Nephron (organoid): ENCODE results near the gene NAA40.
"Not testable (repeated sequence)": the region's sequence is repeated elsewhere in the genome, so short reads cannot be mapped to it uniquely, and the experiment has no call there.

Experiments used
- H3K27ac Mint-ChIP-seq, 3 experiments: 2 replicates each; pipeline ENCODE4 v1.8.0; 2020; ENCODE audit warnings: mixed read lengths in 3 of 3, mild to moderate bottlenecking in 2 of 3, moderate library complexity in 1 of 3
- H3K27me3 Mint-ChIP-seq: 2 replicates; pipeline ENCODE4 v1.8.0; 2021; ENCODE audit warnings: low read depth, mild to moderate bottlenecking, moderate library complexity, mixed read lengths
- H3K36me3 Mint-ChIP-seq: 2 replicates; pipeline ENCODE4 v1.8.0; 2020; ENCODE audit warnings: low read depth, mixed read lengths
- H3K4me1 Mint-ChIP-seq: 2 replicates; pipeline ENCODE4 v1.8.0; 2020; ENCODE audit warnings: mixed read lengths
- H3K4me3 Mint-ChIP-seq, 3 experiments: 2 replicates each; pipeline ENCODE4 v1.8.0; 2020; ENCODE audit warnings: mild to moderate bottlenecking in 3 of 3, mixed read lengths in 3 of 3, moderate library complexity in 2 of 3
- H3K9me3 Mint-ChIP-seq: 2 replicates; pipeline ENCODE4 v1.8.0; 2020; ENCODE audit warnings: mixed read lengths
- CTCF ChIP-seq, 3 experiments: fragments of 200-600 bp; sonication (generic); IDR thresholded peaks; one replicate each; pipeline ENCODE4 v1.5.0; 2021; ENCODE audit warnings: antibody characterized with exemption in 3 of 3; ENCODE audit not compliant: unreplicated experiment in 3 of 3

NAA40 gene

GRCh38 chr11:63952570-63952969 lies 13.8 kb downstream of the NAA40 start:
- no peaks in the 10 kb centered on the region for H3K4me1 Mint-ChIP-seq
- TF ChIP-seq CTCF (IDR thresholded peaks at IDR 0.05; ENCODE audit: unreplicated experiment in 3 of 3) = no peak
- peaks cover 54% of the 10 kb centered on the region for H3K36me3 Mint-ChIP-seq
- no peak overlapping the region for H3K27ac Mint-ChIP-seq
- H3K4me3 Mint-ChIP-seq = no peak overlapping the region
- H3K27me3 Mint-ChIP-seq = no peaks in the 10 kb centered on the region
- no peaks in the 10 kb centered on the region for H3K9me3 Mint-ChIP-seq

- TF ChIP-seq CTCF (IDR thresholded peaks at IDR 0.05; ENCODE audit: unreplicated experiment in 3 of 3) = no peak
- Mint-ChIP-seq H3K27me3 (no peaks in the 10 kb centered on the region), H3K36me3 (peaks cover 33% of the 10 kb centered on the region), H3K9me3 (no peaks in the 10 kb centered on the region), H3K27ac (peak overlapping the region in 1 of 3 experiments; percentile 38), H3K4me1 (peaks cover 7% of the 10 kb centered on the region), H3K4me3 (no peak overlapping the region)
These were observed 19.2 kb downstream of the NAA40 start for GRCh38 chr11:63958008-63958407.

GRCh38 chr11:63961608-63962412 lies 23.0 kb downstream of the NAA40 start:
- peak overlapping the region in 1 of 3 experiments; percentile 27 for H3K27ac Mint-ChIP-seq
- H3K4me1 Mint-ChIP-seq = peaks cover 7% of the 10 kb centered on the region
- H3K27me3 Mint-ChIP-seq = no peaks in the 10 kb centered on the region
- H3K36me3 Mint-ChIP-seq = no peaks in the 10 kb centered on the region
- TF ChIP-seq CTCF (IDR thresholded peaks at IDR 0.05; ENCODE audit: unreplicated experiment in 3 of 3) = no peak
- H3K4me3 Mint-ChIP-seq = no peak overlapping the region
- no peaks in the 10 kb centered on the region for H3K9me3 Mint-ChIP-seq

DNA sequence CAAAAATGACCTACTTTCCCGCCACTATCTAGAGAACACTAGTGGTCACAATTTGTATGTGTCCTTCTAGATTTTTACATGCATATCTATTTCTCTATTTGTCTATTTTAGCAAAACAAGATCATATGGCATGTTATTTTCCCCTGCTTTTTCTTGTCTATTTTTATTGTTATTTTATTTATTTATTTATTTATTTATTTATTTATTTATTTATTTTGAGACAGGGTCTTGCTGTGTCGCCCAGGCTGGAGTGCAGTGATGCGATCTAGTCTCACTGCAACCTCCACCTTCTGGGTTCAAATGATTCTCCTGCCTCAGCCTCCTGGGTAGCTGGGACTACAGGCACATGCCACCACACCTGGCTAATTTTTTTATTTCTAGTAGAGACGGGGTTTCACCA lies 25.1 kb downstream of the NAA40 start:
- H3K27me3 Mint-ChIP-seq, H3K9me3 Mint-ChIP-seq, H3K27ac Mint-ChIP-seq, H3K4me1 Mint-ChIP-seq, H3K36me3 Mint-ChIP-seq, H3K4me3 Mint-ChIP-seq: not testable (repeated sequence)

- Mint-ChIP-seq H3K4me1 (peaks cover 7% of the 10 kb centered on the region), H3K27ac (peak overlapping the region in 1 of 3 experiments; percentile 21), H3K27me3 (no peaks in the 10 kb centered on the region), H3K4me3 (no peak overlapping the region), H3K36me3 (no peaks in the 10 kb centered on the region), H3K9me3 (no peaks in the 10 kb centered on the region)
- no peak for TF ChIP-seq CTCF (IDR thresholded peaks at IDR 0.05; ENCODE audit: unreplicated experiment in 3 of 3)
These were observed 27.6 kb downstream of the NAA40 start for GRCh38 chr11:63966444-63966843.

DNA sequence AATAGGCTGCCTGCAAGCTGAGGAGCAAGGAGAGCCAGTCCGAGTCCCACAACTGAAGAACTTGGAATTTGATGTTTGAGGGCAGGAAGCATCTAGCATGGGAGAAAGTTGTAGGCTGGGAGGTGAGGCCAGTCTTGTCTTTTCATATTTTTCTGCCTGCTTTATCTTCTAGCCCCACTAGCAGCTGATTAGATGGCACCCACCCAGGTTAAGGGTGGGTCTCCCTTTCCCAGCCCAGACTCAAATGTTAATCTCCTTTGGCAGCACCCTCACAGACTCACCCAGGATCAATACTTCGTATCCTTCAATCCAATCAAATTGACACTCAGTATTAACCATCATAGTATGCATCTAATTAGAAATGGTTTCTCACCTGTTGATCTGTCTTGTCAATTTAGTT lies 30.7 kb downstream of the NAA40 start:
- Mint-ChIP-seq H3K36me3 (no peaks in the 10 kb centered on the region), H3K27ac (no peak overlapping the region), H3K4me1 (peaks cover 5% of the 10 kb centered on the region), H3K27me3 (peaks cover 5% of the 10 kb centered on the region), H3K9me3 (no peaks in the 10 kb centered on the region), H3K4me3 (no peak overlapping the region)
- TF ChIP-seq CTCF (IDR thresholded peaks at IDR 0.05; ENCODE audit: unreplicated experiment in 3 of 3) = no peak
